GM18520 (cell line): Measurements from ENCODE around the gene TMEM106A.
"Not testable (repeated sequence)": the region's sequence is repeated elsewhere in the genome, so short reads cannot be mapped to it uniquely, and the experiment has no call there.

ENCODE experiments used
- ATAC-seq: cut with Tn5 transposase; IDR thresholded peaks from one replicate; pipeline ENCODE4 v1.9.1; 2021; ENCODE audit not compliant: unreplicated experiment

The TMEM106A gene

GRCh38 chr17:43211480-43212402, at the start of gene TMEM106A:
TMEM106A (plus strand) TSS chr17:43211875; CDS start chr17:43213042, 1,167 bp downstream.
- peak; percentile 52 for ATAC-seq

GRCh38 chr17:43165971-43166370, 45.7 kb upstream of the TMEM106A start:
- not testable (repeated sequence) for ATAC-seq

DNA sequence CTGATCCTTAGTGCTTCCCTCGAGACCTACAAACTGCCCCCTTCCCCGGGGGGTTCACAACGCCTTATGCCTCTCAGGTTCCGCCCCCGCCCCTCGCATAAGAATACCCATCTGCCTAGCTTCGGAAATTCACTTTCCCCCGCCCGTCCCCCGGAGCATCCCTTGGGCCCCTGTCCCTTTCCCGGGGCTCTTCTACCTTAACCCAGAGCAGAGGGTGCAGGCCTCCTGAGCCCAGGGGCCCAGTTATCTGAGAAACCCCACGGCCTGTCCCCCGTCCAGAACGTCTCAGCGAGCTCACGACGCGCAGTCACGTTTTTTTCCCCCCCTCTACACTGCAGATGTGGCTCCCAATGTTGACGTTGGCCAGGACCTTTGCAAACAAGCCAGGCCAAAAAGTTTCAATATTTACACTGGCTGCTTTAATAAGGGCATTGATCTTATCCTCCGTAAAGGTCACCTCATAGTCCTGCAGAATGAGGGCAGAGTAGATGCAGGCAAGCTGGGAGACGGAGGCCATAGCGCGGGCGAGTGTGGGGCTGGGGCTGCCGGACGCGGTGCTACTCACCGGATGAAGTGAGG, 42.0 kb upstream of the TMEM106A start:
- ATAC-seq = no peak

- ATAC-seq = peak; percentile 57
Observed at GRCh38 chr17:43170140-43170765, 41.4 kb upstream of the TMEM106A start.

GRCh38 chr17:43170766-43171585, 40.7 kb upstream of the TMEM106A start, which contains the start of gene NBR1:
NBR1 (plus strand) TSS chr17:43171214; CDS start chr17:43175800, 4,586 bp downstream.
- ATAC-seq = peak; percentile 73

DNA sequence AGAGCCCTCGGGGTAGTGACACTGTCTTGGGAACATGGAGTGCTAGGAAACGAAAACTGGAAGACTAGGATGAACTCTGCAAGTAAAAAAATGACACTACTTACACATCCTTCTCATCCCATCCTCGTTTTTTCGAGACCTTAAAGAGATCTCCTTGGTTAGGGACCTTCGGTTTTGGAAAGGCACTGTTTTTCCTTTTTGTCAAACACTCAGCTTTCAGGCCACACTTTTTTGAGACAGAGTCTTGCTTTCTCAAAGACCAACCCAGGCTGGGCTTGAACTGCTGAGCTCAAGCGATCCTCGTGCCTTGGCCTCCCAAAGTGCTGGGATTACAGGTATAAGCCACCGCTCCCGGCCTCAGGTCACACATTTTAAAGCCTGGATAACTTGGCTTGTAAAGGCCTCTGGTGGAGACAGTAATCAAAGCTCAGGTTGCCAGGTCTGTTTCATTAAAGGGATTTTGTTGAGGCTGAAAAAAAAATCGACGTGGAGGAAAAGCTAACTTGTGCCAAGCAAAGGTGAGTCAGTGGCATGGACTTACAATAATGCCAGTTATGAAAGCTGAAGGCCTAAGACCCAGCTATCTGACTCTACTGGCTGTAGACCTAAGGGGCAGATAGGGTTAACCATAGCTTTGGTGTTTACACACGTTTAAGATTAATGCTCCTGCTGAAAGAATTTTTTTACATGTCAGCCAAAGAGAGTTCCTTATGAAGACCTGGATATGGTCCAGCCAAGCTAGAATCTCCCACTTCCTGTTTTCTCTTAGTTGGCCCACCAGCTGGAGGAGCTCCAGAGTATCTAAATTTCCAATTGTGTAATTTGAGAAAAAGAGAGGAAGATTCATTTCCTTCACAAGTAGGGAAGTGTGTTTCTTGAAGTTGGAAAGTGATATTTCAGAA, 39.8 kb upstream of the TMEM106A start:
- no peak for ATAC-seq

DNA sequence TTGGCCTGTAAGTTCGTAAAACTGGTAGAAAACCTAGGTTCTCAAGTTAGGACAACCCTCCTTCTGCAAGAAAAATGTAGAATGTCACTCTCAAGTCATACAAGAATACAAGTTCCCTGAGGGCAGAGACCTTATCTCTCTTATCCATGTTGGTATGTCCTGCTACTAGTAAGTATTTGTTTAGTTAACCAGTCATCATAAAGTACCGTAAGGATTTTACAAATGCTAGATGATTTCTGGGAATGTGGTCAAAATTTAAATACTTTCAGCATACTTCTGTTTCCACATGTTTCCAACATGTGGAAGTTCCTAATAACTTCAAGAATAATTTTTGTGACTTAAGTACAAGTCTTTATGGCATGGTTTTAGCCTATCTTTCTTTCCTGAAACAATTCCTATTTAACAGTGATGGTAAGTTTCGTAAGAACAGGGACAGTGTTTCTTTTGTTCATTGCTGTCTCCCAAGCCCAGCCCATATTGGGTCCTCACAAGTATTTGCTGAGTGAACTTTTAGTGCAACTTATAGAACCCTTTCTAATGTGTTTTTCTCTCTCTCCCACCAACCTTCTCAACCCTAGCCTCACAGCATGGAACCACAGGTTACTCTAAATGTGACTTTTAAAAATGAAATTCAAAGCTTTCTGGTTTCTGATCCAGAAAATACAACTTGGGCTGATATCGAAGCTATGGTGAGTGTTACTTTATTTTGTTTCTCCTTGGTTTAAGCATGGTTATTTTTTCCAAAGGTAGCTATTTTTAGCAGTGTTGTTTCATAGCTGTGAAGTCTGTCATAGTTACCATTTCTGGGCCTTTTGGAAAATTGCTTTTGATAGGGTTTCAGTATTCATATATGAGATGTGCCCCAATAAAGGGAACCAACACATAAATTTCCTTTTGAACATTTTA, 36.2 kb upstream of the TMEM106A start:
- no peak for ATAC-seq

- ATAC-seq = no peak
Observed at GRCh38 chr17:43176119-43176570, 35.5 kb upstream of the TMEM106A start.

- ATAC-seq = no peak
Observed at GRCh38 chr17:43183921-43184320, 27.8 kb upstream of the TMEM106A start.

- not testable (repeated sequence) for ATAC-seq
Observed at GRCh38 chr17:43186656-43187055, 25.0 kb upstream of the TMEM106A start.

DNA sequence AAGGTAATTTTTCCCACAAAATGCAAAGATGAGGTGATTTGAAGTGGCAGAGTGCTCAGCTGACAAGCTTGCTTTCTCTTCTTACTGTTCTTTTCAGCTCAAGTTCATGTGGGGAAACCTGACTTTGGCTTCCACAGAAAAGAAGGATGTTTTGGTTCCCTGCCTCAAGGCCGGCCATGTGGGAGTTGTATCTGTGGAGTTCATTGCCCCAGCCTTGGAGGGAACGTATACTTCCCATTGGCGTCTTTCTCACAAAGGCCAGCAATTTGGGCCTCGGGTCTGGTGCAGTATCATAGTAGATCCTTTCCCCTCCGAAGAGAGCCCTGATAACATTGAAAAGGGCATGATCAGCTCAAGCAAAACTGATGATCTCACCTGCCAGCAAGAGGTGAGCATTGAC, 18.4 kb upstream of the TMEM106A start:
- ATAC-seq = no peak

GRCh38 chr17:43199633-43200032, 12.0 kb upstream of the TMEM106A start:
- ATAC-seq = no peak

DNA sequence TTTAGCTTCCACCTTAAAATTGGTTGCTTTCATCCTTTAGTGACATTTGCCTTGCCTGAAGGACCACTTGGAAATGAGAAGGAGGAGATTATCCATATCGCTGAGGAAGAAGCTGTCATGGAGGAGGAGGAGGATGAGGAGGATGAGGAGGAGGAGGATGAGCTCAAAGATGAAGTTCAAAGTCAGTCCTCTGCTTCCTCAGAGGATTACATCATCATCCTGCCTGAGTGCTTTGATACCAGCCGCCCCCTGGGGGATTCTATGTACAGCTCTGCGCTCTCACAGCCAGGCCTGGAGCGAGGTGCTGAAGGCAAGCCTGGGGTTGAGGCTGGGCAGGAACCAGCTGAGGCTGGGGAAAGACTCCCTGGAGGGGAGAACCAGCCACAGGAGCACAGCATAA, 11.5 kb upstream of the TMEM106A start:
- ATAC-seq = no peak

GRCh38 chr17:43203013-43203412, 8.7 kb upstream of the TMEM106A start:
- not testable (repeated sequence) for ATAC-seq

- ATAC-seq = no peak
Observed at GRCh38 chr17:43210576-43210975, 1.1 kb upstream of the TMEM106A start.

DNA sequence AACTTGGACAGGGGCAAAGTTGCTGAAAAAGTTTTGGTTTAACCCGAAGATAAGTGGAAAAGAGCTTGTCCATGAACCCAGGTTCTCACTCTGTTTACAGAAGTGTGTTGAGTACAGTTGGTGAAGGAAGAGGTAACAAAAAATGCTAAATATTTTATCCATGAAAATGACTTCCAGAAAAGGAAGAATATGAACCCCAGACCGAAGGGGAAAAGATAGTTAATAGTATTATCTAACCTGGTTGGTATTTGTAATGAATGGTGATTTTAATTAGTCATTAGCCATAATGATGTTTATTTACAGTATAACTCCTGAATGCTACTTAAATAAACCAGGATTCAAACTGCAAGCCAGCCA, 574 bp upstream of the TMEM106A start:
- no peak for ATAC-seq

GRCh38 chr17:43212641-43213490, 1.2 kb downstream of the TMEM106A start:
- ATAC-seq = no peak

- ATAC-seq = no peak
Observed at GRCh38 chr17:43213545-43213944, 1.9 kb downstream of the TMEM106A start.
